ENCODE results near the gene INSYN1. TPM values are rescaled to one million over a fixed set of nuclear protein-coding genes. Genes with fewer than 3 reads are reported as not detected.

Gene INSYN1
- total RNA-seq, 1 donor from 2014 or later: not detected

- intact Hi-C loops (cut with micrococcal nuclease): loop anchor here (10.0 kb wide), 1 partner anchor 907 kb away; the partner anchor contains the start of gene ADPGK
These were observed 61.8 kb downstream of the INSYN1 start for GRCh38 chr15:73691396-73691795.

DNA sequence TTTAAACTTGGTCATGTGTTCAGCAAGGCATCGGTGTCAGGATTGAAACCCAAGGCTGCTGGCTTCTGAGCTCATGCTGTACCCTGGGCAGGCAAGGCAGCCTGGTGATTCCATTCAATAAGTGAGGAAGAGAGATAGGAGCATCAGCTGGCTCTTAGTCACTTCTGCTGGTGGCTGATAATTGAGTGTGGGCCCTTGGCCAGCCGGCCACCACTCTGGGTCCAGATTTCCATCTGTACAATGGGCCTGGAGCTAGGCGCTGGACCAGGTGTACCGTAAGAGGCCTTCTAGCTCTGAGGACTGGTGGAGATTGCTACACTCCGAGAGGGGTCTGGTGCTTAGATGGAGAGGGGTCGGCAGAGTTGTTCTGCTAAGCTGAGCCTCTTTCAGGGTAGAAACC lies 64.7 kb downstream of the INSYN1 start:
- intact Hi-C loops (cut with micrococcal nuclease): no loop called here

DNA sequence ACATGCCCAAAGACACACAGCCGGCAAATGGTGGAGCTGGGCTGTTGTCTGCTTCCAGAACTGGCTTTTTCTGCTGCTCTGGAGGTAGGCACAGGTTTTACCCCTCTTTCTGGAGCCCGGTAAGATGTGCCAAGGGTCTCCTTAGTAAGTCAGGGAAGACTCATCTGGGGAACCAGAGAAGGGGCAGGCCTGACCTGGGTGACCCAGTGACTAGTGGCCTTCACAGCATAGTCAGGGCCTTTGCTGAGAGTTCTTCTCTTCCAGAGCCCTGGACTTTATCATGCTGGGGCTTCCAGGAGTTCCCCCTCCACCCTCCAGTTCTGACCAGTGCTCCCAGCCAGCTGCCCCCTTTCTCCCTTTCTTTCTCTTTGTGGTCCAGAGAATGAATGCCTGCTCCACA lies 65.8 kb downstream of the INSYN1 start:
- intact Hi-C loops (cut with micrococcal nuclease): no loop called here

- intact Hi-C loops (cut with micrococcal nuclease): no loop called here
These were observed 66.3 kb downstream of the INSYN1 start for GRCh38 chr15:73686781-73687256.

- intact Hi-C loops (cut with micrococcal nuclease): no loop called here
These were observed 67.2 kb downstream of the INSYN1 start for GRCh38 chr15:73685981-73686380.

Other genes starting within 250 kb of the INSYN1 start
- gene NPTN, start 120.0 kb downstream of the INSYN1 start, total RNA-seq: 83.2 and 90.2 TPM in 2 replicates
- 5.1 and 5.6 TPM in 2 replicates for gene CD276, start 69.0 kb downstream of the INSYN1 start, total RNA-seq
- gene TBC1D21, start 120.2 kb upstream of the INSYN1 start, total RNA-seq: not detected in 2 replicates
- gene LOXL1, start 173.1 kb upstream of the INSYN1 start, total RNA-seq: 1.0 and 1.7 TPM in 2 replicates
- gene STOML1, start 238.9 kb upstream of the INSYN1 start, total RNA-seq: 10.6 and 11.7 TPM in 2 replicates
- gene PML, start 241.4 kb upstream of the INSYN1 start, total RNA-seq: 111 and 130 TPM in 2 replicates